GM18526 (cell line): ENCODE results near the gene OTOR.

ENCODE experiments used
- POLR2A ChIP-seq: IDR thresholded peaks from 3 replicates; pipeline ENCODE4 v1.6.1; 2011; ENCODE audit not compliant: insufficient read length; ENCODE audit errors: extremely low read depth

OTOR gene, protein sequence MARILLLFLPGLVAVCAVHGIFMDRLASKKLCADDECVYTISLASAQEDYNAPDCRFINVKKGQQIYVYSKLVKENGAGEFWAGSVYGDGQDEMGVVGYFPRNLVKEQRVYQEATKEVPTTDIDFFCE

GRCh38 chr20:16748308-16748900 is at the start of gene OTOR:
OTOR (plus strand) TSS chr20:16748358; CDS start chr20:16748402, 44 bp downstream.
- no peak for TF ChIP-seq POLR2A

- no peak for TF ChIP-seq POLR2A
These were observed 48.9 kb upstream of the OTOR start for GRCh38 chr20:16699293-16699692.

- no peak for TF ChIP-seq POLR2A
These were observed 46.9 kb upstream of the OTOR start for GRCh38 chr20:16701296-16701695.

GRCh38 chr20:16703570-16703969 is 44.6 kb upstream of the OTOR start:
- no peak for TF ChIP-seq POLR2A

DNA sequence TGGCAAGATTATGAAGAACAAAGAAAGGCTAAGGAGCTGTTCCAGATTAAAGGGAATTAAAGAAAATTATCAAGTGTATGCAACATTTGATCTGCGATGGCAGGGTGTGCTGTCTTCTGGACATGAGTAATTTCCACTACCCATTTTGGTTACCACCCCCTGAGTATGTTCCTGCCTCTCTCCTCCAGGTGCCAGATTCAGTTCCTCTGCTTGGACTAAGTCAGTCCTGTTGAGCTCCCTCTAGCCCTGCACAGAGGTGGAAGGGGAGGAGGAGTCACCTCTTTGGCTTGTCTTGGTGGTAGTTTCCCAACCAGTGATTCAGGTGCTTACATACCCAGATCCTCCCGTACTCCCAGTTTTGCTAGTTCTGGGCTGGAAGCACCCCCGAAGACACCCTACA is 40.5 kb upstream of the OTOR start:
- no peak for TF ChIP-seq POLR2A

DNA sequence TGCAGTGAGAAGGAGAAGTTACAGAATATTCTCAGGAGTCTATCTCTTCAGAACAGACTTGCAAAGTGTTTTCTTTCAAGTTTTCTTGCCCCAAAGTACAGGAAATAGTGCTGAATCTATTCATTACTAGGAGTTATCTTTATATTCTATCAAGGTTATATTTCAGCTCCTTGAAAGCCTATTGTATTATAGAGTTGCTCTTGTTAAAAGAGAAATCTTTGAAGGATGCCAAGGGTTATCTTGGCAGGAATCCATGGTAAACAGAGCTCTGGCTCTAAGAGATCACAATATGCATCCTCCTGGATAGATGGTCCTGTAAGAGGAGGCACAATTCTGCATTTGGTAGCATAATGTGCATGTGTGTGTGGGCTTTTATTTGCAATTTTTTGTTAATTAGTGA is 39.6 kb upstream of the OTOR start:
- TF ChIP-seq POLR2A: no peak

GRCh38 chr20:16709017-16709416 is 39.1 kb upstream of the OTOR start:
- no peak for TF ChIP-seq POLR2A

DNA sequence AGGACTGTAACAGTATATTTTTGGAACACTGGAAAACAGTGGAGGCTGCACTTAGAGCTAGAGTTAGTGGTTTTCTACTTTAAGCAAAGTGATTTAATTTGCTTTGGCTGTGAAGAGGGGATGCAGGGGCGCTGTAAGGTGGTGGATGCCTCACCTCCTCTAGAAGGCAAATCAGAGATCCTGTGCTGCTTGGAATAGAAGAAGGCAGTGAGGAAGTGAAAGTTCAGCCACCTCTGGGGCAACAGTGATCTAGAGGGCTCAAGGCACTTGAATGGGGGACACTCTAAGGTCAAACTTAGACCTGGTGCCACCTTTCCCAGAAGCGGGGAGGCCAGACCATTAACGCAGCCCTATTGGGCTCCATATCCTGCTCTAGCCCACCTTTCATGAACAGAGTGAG is 37.4 kb upstream of the OTOR start:
- TF ChIP-seq POLR2A: no peak

- no peak for TF ChIP-seq POLR2A
These were observed 36.4 kb upstream of the OTOR start for GRCh38 chr20:16711661-16712258.

DNA sequence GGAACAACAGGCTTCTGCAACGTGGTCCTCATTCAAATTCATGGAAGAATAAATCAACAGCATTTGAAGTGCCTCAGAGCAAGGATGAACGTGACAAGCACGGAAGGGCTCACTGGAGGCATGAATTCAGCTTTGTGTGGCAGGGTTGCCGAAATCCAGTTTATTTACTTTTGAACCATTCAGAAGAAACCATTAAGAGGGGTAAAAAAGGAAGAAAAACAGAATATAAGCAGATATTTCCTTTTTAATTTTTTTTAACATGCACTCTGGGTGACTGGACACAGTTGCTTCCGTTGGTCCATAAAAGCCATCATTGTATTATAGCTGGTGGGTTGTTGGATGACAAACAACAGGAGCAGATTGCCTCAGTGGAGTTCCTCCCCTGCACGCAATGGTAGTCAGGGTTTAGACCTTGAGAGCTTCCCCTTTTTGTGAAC is 35.6 kb upstream of the OTOR start:
- TF ChIP-seq POLR2A: no peak

DNA sequence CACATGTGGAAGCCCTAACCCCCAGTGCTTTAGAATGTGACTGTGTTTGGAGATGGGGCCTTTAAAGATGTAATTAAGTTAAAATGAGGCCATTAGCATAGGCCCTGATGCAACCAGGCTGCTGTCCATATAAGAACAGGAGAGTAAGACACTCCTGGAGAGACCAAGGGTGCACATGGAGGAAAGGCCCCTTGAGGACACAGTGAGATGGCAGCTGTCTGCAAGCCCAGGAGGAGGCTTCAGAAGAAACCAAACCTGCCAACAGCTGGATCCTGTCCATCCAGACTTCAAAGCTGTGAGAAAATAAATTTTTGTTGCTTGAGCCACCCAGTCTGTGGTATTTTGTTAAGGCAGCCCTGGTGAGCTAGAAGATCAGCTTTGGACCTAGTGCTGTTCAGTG is 35.1 kb upstream of the OTOR start:
- TF ChIP-seq POLR2A: no peak

- TF ChIP-seq POLR2A: no peak
These were observed 33.9 kb upstream of the OTOR start for GRCh38 chr20:16714242-16714641.

DNA sequence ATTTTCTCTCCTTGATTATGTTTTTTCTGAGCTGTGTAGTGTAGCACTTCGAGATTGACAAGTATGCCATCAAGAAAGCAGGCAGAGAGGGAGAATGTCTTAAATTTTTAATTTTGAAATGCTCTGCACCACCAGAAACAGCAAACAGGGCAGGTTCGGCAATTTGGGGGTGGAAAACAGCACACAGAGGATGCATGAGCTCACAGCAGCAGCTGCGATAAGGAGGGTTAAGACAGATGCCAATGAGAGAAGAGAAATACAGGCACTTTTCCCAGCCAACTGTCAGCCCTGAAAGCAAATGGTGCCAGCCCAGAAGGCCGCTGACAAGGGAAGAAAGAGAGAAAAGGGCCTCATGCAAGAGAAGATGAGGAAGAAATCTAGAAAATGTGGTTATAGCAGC is 33.4 kb upstream of the OTOR start:
- no peak for TF ChIP-seq POLR2A

GRCh38 chr20:16719421-16719820 is 28.7 kb upstream of the OTOR start:
- TF ChIP-seq POLR2A: no peak

- no peak for TF ChIP-seq POLR2A
These were observed 19.1 kb upstream of the OTOR start for GRCh38 chr20:16729080-16729479.

- peak; percentile 86 for TF ChIP-seq POLR2A
These were observed 18.3 kb upstream of the OTOR start, which contains the start of gene SNRPB2 for GRCh38 chr20:16729565-16730460. SNRPB2 (plus strand) TSS chr20:16730026; CDS start chr20:16731703, 1,677 bp downstream.
